ENCODE measurements around the gene SLC39A13. TPM values are rescaled to one million over a fixed set of nuclear protein-coding genes. Genes with fewer than 3 reads are reported as not detected.

Gene SLC39A13
- total RNA-seq, 1 donor from 2014 or later: 124 TPM

GRCh38 chr11:47383071-47383470, 25.3 kb upstream of the SLC39A13 start:
- no peak for DNase-seq (ENCODE audit: low read depth)

GRCh38 chr11:47384498-47384897, 23.9 kb upstream of the SLC39A13 start:
- DNase-seq (ENCODE audit: low read depth): no peak

- no peak for DNase-seq (ENCODE audit: low read depth)
Observed at GRCh38 chr11:47387944-47388696, 20.3 kb upstream of the SLC39A13 start.

- no peak for DNase-seq (ENCODE audit: low read depth)
Observed at GRCh38 chr11:47388697-47389576, 19.5 kb upstream of the SLC39A13 start.

GRCh38 chr11:47389577-47390421, 18.6 kb upstream of the SLC39A13 start:
- DNase-seq (ENCODE audit: low read depth): no peak

GRCh38 chr11:47390422-47390760, 18.0 kb upstream of the SLC39A13 start:
- no peak for DNase-seq (ENCODE audit: low read depth)

GRCh38 chr11:47391077-47391583, 17.3 kb upstream of the SLC39A13 start:
- no peak for DNase-seq (ENCODE audit: low read depth)

- no peak for DNase-seq (ENCODE audit: low read depth)
Observed at GRCh38 chr11:47391711-47392432, 16.5 kb upstream of the SLC39A13 start.

GRCh38 chr11:47392546-47393162, 15.7 kb upstream of the SLC39A13 start:
- DNase-seq (ENCODE audit: low read depth): no peak

- peak; percentile 95 for DNase-seq (ENCODE audit: low read depth)
Observed at GRCh38 chr11:47393163-47394049, 15.0 kb upstream of the SLC39A13 start.

- DNase-seq (ENCODE audit: low read depth): peak; percentile 34
Observed at GRCh38 chr11:47394050-47394321, 14.4 kb upstream of the SLC39A13 start.

GRCh38 chr11:47394322-47395222, 13.8 kb upstream of the SLC39A13 start:
- no peak for DNase-seq (ENCODE audit: low read depth)

GRCh38 chr11:47395223-47396048, 13.0 kb upstream of the SLC39A13 start:
- DNase-seq (ENCODE audit: low read depth): no peak

- DNase-seq (ENCODE audit: low read depth): peak; percentile 24
Observed at GRCh38 chr11:47396049-47396320, 12.4 kb upstream of the SLC39A13 start.

GRCh38 chr11:47398011-47398410, 10.4 kb upstream of the SLC39A13 start:
- no peak for DNase-seq (ENCODE audit: low read depth)

GRCh38 chr11:47398551-47398950, 9.8 kb upstream of the SLC39A13 start:
- no peak for DNase-seq (ENCODE audit: low read depth)

GRCh38 chr11:47399860-47400767, 8.3 kb upstream of the SLC39A13 start:
- DNase-seq (ENCODE audit: low read depth): no peak
